Measurements from ENCODE around the gene ZFP2.

Gene ZFP2

GRCh38 chr5:178883815-178884430, 11.8 kb upstream of the ZFP2 start:
- H3K4me1 ChIP-seq (ENCODE audit: control insufficient read depth in 1 of 2, insufficient read depth in 1 of 2, low read depth in 1 of 2, low read length in 1 of 2): no peaks in the 10 kb centered on the region
- H3K27me3 ChIP-seq: no peaks in the 10 kb centered on the region
- H3K36me3 ChIP-seq: no peaks in the 10 kb centered on the region
- H3K27ac ChIP-seq: no peak overlapping the region
- peaks cover 52% of the 10 kb centered on the region for H3K9me3 ChIP-seq
- no peak overlapping the region for H3K4me3 ChIP-seq (ENCODE audit: low read depth in 1 of 2, low read length in 1 of 2)
- no peak for TF ChIP-seq CTCF (IDR thresholded peaks at IDR 0.05)

- Histone ChIP-seq H3K36me3 (no peaks in the 10 kb centered on the region), H3K4me3 (ENCODE audit: low read depth in 1 of 2, low read length in 1 of 2) (no peak overlapping the region), H3K4me1 (ENCODE audit: control insufficient read depth in 1 of 2, insufficient read depth in 1 of 2, low read depth in 1 of 2, low read length in 1 of 2) (no peaks in the 10 kb centered on the region), H3K27me3 (peaks cover 46% of the 10 kb centered on the region), H3K27ac (no peak overlapping the region), H3K9me3 (peaks cover 10% of the 10 kb centered on the region)
- TF ChIP-seq CTCF (IDR thresholded peaks at IDR 0.05): no peak
These were observed 3.6 kb downstream of the ZFP2 start for GRCh38 chr5:178899289-178899688.

GRCh38 chr5:178902849-178903248, 7.1 kb downstream of the ZFP2 start:
- no peak for TF ChIP-seq CTCF (IDR thresholded peaks at IDR 0.05)
- H3K27me3 ChIP-seq: peaks cover 10% of the 10 kb centered on the region
- H3K4me3 ChIP-seq (ENCODE audit: low read depth in 1 of 2, low read length in 1 of 2): no peak overlapping the region
- no peaks in the 10 kb centered on the region for H3K36me3 ChIP-seq
- no peaks in the 10 kb centered on the region for H3K4me1 ChIP-seq (ENCODE audit: control insufficient read depth in 1 of 2, insufficient read depth in 1 of 2, low read depth in 1 of 2, low read length in 1 of 2)
- H3K9me3 ChIP-seq: peaks cover 8% of the 10 kb centered on the region
- H3K27ac ChIP-seq: no peak overlapping the region

GRCh38 chr5:178931846-178932760, 36.4 kb downstream of the ZFP2 start:
- Histone ChIP-seq H3K9me3 (peaks cover 57% of the 10 kb centered on the region), H3K27ac (no peak overlapping the region)

More at GRCh38 chr5:178931846-178932760, 36.4 kb downstream of the ZFP2 start:
- TF ChIP-seq CTCF (IDR thresholded peaks at IDR 0.05): no peak
- H3K4me1 ChIP-seq (ENCODE audit: control insufficient read depth in 1 of 2, insufficient read depth in 1 of 2, low read depth in 1 of 2, low read length in 1 of 2): no peaks in the 10 kb centered on the region
- H3K27me3 ChIP-seq: no peaks in the 10 kb centered on the region
- no peak overlapping the region for H3K4me3 ChIP-seq (ENCODE audit: low read depth in 1 of 2, low read length in 1 of 2)
- H3K36me3 ChIP-seq: no peaks in the 10 kb centered on the region
